ENCODE data around the gene UBXN4. TPM values are rescaled to one million over a fixed set of nuclear protein-coding genes. Genes with fewer than 3 reads are reported as not detected.

The UBXN4 gene
- total and polyA plus RNA-seq, 4 donors, result 32.2 to 96.8 (median 66.6) TPM

GRCh38 chr2:135821190-135821589 lies 79.5 kb downstream of the UBXN4 start:
- Histone ChIP-seq H3K36me3 (ENCODE audit: control insufficient read depth in 1 of 2, insufficient read depth in 2 of 2, low read length in 1 of 2) (no peaks in the 10 kb centered on the region), H3K27me3 (ENCODE audit: control insufficient read depth in 1 of 2, insufficient read depth in 2 of 2, low read length in 1 of 2) (no peaks in the 10 kb centered on the region), H3K9me3 (ENCODE audit: control insufficient read depth, low read length) (peaks cover 2% of the 10 kb centered on the region), H3K4me3 (ENCODE audit: low read length in 2 of 2) (no peak overlapping the region), H3K4me1 (ENCODE audit: control insufficient read depth in 1 of 2, insufficient read depth in 2 of 2, low read length in 2 of 2) (no peaks in the 10 kb centered on the region), H3K27ac (ENCODE audit: low read depth in 1 of 2, low read length in 2 of 2) (no peak overlapping the region)
- WGBS, 2 donors, result 95 to 98% methylated on average over 2 of the region's 2 CpGs
- intact Hi-C loops (cut with DNase I), result no loop called here
- ATAC-seq (ENCODE audit: low FRiP score) (no peak), DNase-seq (no peak)

- H3K27ac ChIP-seq (ENCODE audit: low read depth in 1 of 2, low read length in 2 of 2), result no peak overlapping the region
- H3K9me3 ChIP-seq (ENCODE audit: control insufficient read depth, low read length), result peaks cover 2% of the 10 kb centered on the region
- H3K4me3 ChIP-seq (ENCODE audit: low read length in 2 of 2), result no peak overlapping the region
- DNase-seq (no peak), ATAC-seq (ENCODE audit: low FRiP score) (no peak)
- H3K36me3 ChIP-seq (ENCODE audit: control insufficient read depth in 1 of 2, insufficient read depth in 2 of 2, low read length in 1 of 2), result no peaks in the 10 kb centered on the region
- 81 to 86% methylated on average over 1 of the region's 1 CpG for WGBS, 2 donors
- no peaks in the 10 kb centered on the region for H3K4me1 ChIP-seq (ENCODE audit: control insufficient read depth in 1 of 2, insufficient read depth in 2 of 2, low read length in 2 of 2)
- no peaks in the 10 kb centered on the region for H3K27me3 ChIP-seq (ENCODE audit: control insufficient read depth in 1 of 2, insufficient read depth in 2 of 2, low read length in 1 of 2)
- intact Hi-C loops (cut with DNase I), result no loop called here
Observed at GRCh38 chr2:135822855-135823254, 81.2 kb downstream of the UBXN4 start.

GRCh38 chr2:135825131-135825530 lies 83.5 kb downstream of the UBXN4 start:
- peaks cover 2% of the 10 kb centered on the region for H3K9me3 ChIP-seq (ENCODE audit: control insufficient read depth, low read length)
- H3K36me3 ChIP-seq (ENCODE audit: control insufficient read depth in 1 of 2, insufficient read depth in 2 of 2, low read length in 1 of 2), result no peaks in the 10 kb centered on the region
- H3K4me3 ChIP-seq (ENCODE audit: low read length in 2 of 2), result no peak overlapping the region
- no peaks in the 10 kb centered on the region for H3K27me3 ChIP-seq (ENCODE audit: control insufficient read depth in 1 of 2, insufficient read depth in 2 of 2, low read length in 1 of 2)
- H3K27ac ChIP-seq (ENCODE audit: low read depth in 1 of 2, low read length in 2 of 2), result no peak overlapping the region
- intact Hi-C loops (cut with DNase I), result no loop called here
- WGBS, 2 donors, result 78 to 84% methylated on average over 9 of the region's 9 CpGs
- H3K4me1 ChIP-seq (ENCODE audit: control insufficient read depth in 1 of 2, insufficient read depth in 2 of 2, low read length in 2 of 2), result no peaks in the 10 kb centered on the region
- DNase-seq (no peak), ATAC-seq (ENCODE audit: low FRiP score) (no peak)

- intact Hi-C loops (cut with DNase I), result no loop called here
- DNase-seq (no peak), ATAC-seq (ENCODE audit: low FRiP score) (no peak)
- no peak overlapping the region for H3K4me3 ChIP-seq (ENCODE audit: low read length in 2 of 2)
- 54 to 58% methylated on average over 11 of the region's 11 CpGs for WGBS, 2 donors
- no peaks in the 10 kb centered on the region for H3K4me1 ChIP-seq (ENCODE audit: control insufficient read depth in 1 of 2, insufficient read depth in 2 of 2, low read length in 2 of 2)
- H3K27ac ChIP-seq (ENCODE audit: low read depth in 1 of 2, low read length in 2 of 2), result no peak overlapping the region
- H3K27me3 ChIP-seq (ENCODE audit: control insufficient read depth in 1 of 2, insufficient read depth in 2 of 2, low read length in 1 of 2), result no peaks in the 10 kb centered on the region
- peaks cover 2% of the 10 kb centered on the region for H3K9me3 ChIP-seq (ENCODE audit: control insufficient read depth, low read length)
- H3K36me3 ChIP-seq (ENCODE audit: control insufficient read depth in 1 of 2, insufficient read depth in 2 of 2, low read length in 1 of 2), result no peaks in the 10 kb centered on the region
Observed at GRCh38 chr2:135825550-135826176, 84.0 kb downstream of the UBXN4 start.

GRCh38 chr2:135826544-135826943 lies 84.9 kb downstream of the UBXN4 start:
- Histone ChIP-seq H3K9me3 (ENCODE audit: control insufficient read depth, low read length) (peaks cover 2% of the 10 kb centered on the region), H3K4me1 (ENCODE audit: control insufficient read depth in 1 of 2, insufficient read depth in 2 of 2, low read length in 2 of 2) (no peaks in the 10 kb centered on the region), H3K36me3 (ENCODE audit: control insufficient read depth in 1 of 2, insufficient read depth in 2 of 2, low read length in 1 of 2) (no peaks in the 10 kb centered on the region), H3K4me3 (ENCODE audit: low read length in 2 of 2) (no peak overlapping the region), H3K27ac (ENCODE audit: low read depth in 1 of 2, low read length in 2 of 2) (no peak overlapping the region), H3K27me3 (ENCODE audit: control insufficient read depth in 1 of 2, insufficient read depth in 2 of 2, low read length in 1 of 2) (no peaks in the 10 kb centered on the region)
- no peak for DNase-seq
- WGBS, 2 donors, result 91 to 93% methylated on average over 6 of the region's 6 CpGs
- no peak for ATAC-seq (ENCODE audit: low FRiP score)
- intact Hi-C loops (cut with DNase I), result no loop called here

GRCh38 chr2:135829378-135830135 lies 87.9 kb downstream of the UBXN4 start:
- intact Hi-C loops (cut with DNase I), result no loop called here
- no peaks in the 10 kb centered on the region for H3K36me3 ChIP-seq (ENCODE audit: control insufficient read depth in 1 of 2, insufficient read depth in 2 of 2, low read length in 1 of 2)
- no peak for ATAC-seq (ENCODE audit: low FRiP score)
- H3K27me3 ChIP-seq (ENCODE audit: control insufficient read depth in 1 of 2, insufficient read depth in 2 of 2, low read length in 1 of 2), result no peaks in the 10 kb centered on the region
- H3K4me1 ChIP-seq (ENCODE audit: control insufficient read depth in 1 of 2, insufficient read depth in 2 of 2, low read length in 2 of 2), result no peaks in the 10 kb centered on the region
- no peak for DNase-seq
- no peak overlapping the region for H3K4me3 ChIP-seq (ENCODE audit: low read length in 2 of 2)
- WGBS, 2 donors, result 73 to 74% methylated on average over 13 of the region's 13 CpGs
- no peaks in the 10 kb centered on the region for H3K9me3 ChIP-seq (ENCODE audit: control insufficient read depth, low read length)
- H3K27ac ChIP-seq (ENCODE audit: low read depth in 1 of 2, low read length in 2 of 2), result no peak overlapping the region

- H3K27me3 ChIP-seq (ENCODE audit: control insufficient read depth in 1 of 2, insufficient read depth in 2 of 2, low read length in 1 of 2), result no peaks in the 10 kb centered on the region
- intact Hi-C loops (cut with DNase I), result no loop called here
- H3K4me3 ChIP-seq (ENCODE audit: low read length in 2 of 2), result no peak overlapping the region
- no peaks in the 10 kb centered on the region for H3K36me3 ChIP-seq (ENCODE audit: control insufficient read depth in 1 of 2, insufficient read depth in 2 of 2, low read length in 1 of 2)
- no peaks in the 10 kb centered on the region for H3K4me1 ChIP-seq (ENCODE audit: control insufficient read depth in 1 of 2, insufficient read depth in 2 of 2, low read length in 2 of 2)
- 83 to 88% methylated on average over 14 of the region's 14 CpGs for WGBS, 2 donors
- DNase-seq, result no peak
- ATAC-seq (ENCODE audit: low FRiP score), result no peak
- no peaks in the 10 kb centered on the region for H3K9me3 ChIP-seq (ENCODE audit: control insufficient read depth, low read length)
- no peak overlapping the region for H3K27ac ChIP-seq (ENCODE audit: low read depth in 1 of 2, low read length in 2 of 2)
Observed at GRCh38 chr2:135831180-135831812, 89.6 kb downstream of the UBXN4 start.

- Histone ChIP-seq H3K36me3 (ENCODE audit: control insufficient read depth in 1 of 2, insufficient read depth in 2 of 2, low read length in 1 of 2) (no peaks in the 10 kb centered on the region), H3K9me3 (ENCODE audit: control insufficient read depth, low read length) (no peaks in the 10 kb centered on the region), H3K4me3 (ENCODE audit: low read length in 2 of 2) (no peak overlapping the region), H3K27me3 (ENCODE audit: control insufficient read depth in 1 of 2, insufficient read depth in 2 of 2, low read length in 1 of 2) (no peaks in the 10 kb centered on the region), H3K4me1 (ENCODE audit: control insufficient read depth in 1 of 2, insufficient read depth in 2 of 2, low read length in 2 of 2) (no peaks in the 10 kb centered on the region), H3K27ac (ENCODE audit: low read depth in 1 of 2, low read length in 2 of 2) (no peak overlapping the region)
- DNase-seq, result no peak
- intact Hi-C loops (cut with DNase I), result no loop called here
- no peak for ATAC-seq (ENCODE audit: low FRiP score)
- 89 to 94% methylated on average over 6 of the region's 6 CpGs for WGBS, 2 donors
Observed at GRCh38 chr2:135832891-135833290, 91.2 kb downstream of the UBXN4 start.
